ENCODE data around the gene SPINK7. TPM values are rescaled to one million over a fixed set of nuclear protein-coding genes. Genes with fewer than 3 reads are reported as not detected.
"Not testable (repeated sequence)": the region's sequence is repeated elsewhere in the genome, so short reads cannot be mapped to it uniquely, and the experiment has no call there.

Gene SPINK7
- not detected for total RNA-seq

DNA sequence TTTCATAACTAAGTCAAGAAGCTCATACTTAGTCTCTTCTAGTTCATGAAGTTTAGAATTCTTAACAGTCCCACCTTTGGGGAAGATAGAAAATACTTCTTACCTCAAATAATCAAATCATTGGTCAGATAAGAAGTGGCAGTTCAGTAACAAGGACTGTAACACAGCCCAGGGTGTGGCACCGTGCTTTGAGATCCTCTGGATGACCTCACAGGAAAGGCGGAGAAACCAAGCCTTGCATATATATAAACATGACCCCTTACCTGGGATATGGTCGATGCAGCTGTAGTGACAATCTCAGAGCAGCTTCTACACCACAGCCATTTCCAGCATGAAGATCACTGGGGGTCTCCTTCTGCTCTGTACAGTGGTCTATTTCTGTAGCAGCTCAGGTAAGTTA lies at the start of gene SPINK7:
Gene SPINK7, plus strand, starts transcription at position 271 of the 400 bp plus-strand sequence. Its CDS starts 61 bp downstream, at position 332.
- no peak for DNase-seq

- DNase-seq = no peak
These were observed 44.3 kb upstream of the SPINK7 start for GRCh38 chr5:148267962-148268361.

DNA sequence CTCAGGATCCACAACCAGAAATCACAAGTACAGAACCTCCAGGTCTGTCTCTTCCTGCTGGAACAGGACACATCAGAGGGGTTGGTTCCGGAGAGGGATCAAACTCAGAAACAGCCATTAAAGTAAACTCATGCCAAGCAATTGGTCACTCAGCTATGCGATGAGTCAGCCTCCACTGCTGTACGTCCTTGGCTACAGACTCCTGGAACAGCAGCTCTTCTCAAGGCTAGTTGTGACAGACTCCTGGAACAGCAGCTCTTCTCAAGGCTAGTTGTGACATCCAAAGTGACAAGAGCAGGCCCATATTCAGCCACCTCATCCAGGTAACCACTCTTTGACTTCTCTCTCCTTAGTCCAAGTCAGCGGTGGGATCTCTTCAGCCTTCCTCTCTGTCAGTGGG lies 43.7 kb upstream of the SPINK7 start, which contains the start of gene SPINK13:
Gene SPINK13, plus strand, starts transcription at position 229 of the 400 bp plus-strand sequence. CDS start 1,279 bp downstream, outside the sequence.
- no peak for DNase-seq

DNA sequence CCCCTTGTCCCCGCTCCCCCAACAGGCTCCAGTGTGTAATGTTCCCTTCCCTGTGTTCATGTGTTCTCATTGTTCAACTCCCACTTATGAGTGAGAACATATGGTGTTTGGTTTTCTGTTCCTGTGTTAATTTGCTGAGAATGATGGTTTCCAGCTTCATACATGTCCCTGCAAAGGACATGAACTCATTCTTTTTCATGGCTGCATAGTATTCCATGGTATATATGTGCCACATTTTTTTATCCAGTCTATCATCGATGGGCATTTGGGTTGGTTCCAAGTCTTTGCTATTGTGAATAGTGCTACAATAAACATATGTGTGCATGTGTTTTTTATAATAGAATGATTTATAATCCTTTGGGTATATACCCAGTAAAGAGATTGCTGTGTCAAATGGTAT lies 37.1 kb upstream of the SPINK7 start:
- not testable (repeated sequence) for DNase-seq

GRCh38 chr5:148280893-148281292 lies 31.3 kb upstream of the SPINK7 start:
- not testable (repeated sequence) for DNase-seq

DNA sequence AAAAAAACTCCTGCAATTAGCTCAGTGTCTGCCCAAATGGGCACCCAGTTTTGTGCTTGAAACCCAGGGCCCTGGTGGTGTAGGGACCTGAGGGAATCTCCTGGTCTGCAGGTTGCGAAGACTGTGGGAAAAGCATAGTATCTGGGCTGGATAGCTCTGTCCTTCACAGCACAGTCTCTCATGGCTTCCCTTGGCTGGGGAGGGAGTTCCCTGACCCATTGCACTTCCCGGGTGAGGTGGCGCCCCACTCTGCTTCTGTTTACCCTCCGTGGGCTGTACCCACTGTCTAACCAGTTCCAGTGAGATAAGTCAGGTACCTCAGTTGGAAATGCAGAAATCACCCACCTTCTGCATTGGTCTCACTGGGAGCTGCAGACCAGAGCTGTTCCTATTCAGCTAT lies 30.9 kb upstream of the SPINK7 start:
- not testable (repeated sequence) for DNase-seq

DNA sequence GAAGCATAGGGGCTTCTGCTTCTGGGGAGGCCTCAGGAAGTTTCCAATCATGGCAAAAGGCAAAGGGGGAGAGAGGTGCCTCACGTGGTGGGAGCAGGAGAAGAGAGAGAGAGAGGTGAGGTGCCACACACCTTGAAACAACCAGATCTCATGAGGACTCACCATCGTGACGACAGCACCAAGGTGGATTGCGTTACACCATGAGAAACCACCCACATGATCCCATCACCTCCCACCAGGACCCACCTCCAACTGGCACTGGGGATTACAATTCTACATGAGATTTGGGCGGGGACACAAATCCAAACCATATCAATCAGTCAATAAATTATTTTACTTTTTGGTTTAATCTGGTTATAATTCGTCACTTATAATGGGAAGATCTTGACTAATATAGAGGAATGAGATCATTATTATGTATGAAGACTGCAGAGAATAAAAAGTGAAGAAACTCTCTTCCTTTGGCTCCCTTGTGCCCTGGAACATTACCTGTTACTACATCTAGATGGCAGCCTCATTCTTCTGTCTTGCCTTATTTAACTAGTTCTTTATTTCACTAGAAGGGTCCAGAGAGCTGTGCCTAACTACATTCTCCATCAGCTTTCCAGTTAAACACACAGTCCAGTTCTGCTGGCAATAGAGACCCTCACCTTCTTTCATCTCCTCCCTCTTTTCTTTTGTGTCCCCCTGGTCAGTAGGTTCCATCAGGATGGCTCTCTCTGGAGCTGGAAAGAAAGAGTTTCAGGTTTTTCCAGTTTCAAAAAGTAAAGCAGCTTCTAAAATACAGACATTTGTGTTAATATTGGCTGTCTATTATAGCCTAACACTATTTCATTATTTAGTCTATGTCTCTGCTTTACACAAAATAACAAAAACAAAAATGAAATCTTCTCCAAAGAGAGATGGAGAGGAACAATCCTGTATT lies 21.7 kb upstream of the SPINK7 start:
- DNase-seq = no peak

- no peak for DNase-seq
These were observed 14.5 kb upstream of the SPINK7 start for GRCh38 chr5:148297731-148298130.

GRCh38 chr5:148306446-148306845 lies 5.8 kb upstream of the SPINK7 start:
- DNase-seq = no peak

DNA sequence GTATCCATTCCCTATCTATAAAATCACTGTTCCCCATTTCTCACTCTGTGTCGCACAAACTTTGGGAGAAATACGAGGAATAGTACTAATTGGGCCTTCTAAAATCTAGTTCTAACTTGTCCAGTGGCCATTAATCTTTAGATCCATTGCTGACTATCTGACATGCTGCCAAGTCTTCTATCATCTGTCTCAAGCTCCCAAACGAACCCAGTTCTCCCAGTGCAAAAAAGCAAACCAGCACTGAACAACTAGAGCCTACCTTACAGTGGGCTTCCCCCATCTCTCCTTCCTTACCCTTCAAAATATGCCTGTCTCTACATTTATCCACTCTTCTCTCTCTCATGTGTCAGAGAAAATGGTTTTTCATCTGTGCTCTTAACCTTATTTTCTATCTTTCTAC lies 3.2 kb upstream of the SPINK7 start:
- DNase-seq = no peak

GRCh38 chr5:148309746-148310145 lies 2.5 kb upstream of the SPINK7 start:
- DNase-seq = no peak

DNA sequence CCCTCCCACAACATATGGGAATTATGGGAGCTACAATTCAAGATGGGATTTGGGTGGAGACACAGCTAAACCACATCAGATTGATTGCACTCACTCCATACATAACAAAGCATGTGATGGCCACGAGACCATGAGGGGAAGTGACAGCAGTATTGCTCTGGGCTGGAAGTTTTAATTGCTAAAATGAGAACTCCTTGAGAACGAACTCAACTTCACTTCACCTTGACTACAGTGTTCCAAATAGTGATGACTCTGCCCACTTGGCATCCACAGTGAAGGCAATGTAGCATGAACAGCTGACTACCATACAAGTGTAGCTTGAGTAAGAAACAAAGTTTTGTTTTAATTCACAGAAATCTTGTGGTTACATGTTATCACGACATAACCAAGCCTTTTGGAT lies 739 bp upstream of the SPINK7 start:
- no peak for DNase-seq

- DNase-seq = no peak
These were observed 2.0 kb downstream of the SPINK7 start for GRCh38 chr5:148314187-148314586.

DNA sequence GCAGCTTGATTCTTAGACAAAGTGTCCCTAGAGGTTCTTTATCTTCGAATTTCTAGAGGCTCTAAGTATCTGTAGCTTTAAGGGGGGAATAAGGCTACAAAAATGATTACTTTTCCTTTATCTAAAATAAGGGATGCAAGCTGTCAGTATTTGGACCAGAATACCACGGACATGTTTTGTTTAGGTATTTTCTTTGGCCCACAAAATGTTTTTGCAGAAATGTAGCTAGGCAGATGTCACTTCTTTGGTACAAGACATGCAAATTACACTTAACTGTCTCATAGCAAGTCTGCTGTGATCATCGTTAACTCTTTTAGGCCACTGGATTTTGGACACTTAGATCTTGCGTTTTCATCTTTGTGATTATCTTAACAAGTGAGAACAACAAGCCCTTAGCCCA lies 2.5 kb downstream of the SPINK7 start:
- DNase-seq = no peak

GRCh38 chr5:148320011-148320963 lies 8.1 kb downstream of the SPINK7 start:
- not testable (repeated sequence) for DNase-seq

DNA sequence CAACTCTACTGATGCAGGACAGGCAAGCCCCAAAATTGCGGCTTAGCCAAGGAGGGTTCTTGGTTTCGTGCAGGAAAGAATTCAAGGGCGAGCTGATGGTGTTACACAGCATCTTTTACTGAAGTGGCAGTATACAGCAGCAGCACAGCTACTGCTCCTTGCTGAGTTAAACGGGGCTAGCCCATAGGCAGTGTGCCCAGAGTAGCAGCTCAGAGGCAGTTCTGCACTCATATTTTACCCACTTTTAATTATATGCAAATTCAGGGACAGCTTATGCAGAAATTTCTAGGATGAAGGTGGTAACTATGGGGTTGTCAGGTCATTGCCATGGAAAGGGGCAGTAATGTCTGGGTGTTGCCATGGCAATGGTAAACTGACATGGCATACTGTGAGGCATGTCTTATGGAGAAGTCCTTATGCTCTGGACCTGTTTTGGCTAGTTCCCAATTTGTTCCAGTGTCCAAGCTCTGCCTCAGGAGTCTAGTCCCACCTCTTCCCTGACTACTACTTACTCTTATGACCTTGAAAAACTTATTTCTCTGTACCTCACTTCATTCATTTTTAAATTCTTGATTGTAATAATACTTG lies 21.1 kb downstream of the SPINK7 start:
- no peak for DNase-seq

- DNase-seq = no peak
These were observed 23.0 kb downstream of the SPINK7 start, which contains the start of gene SPINK9 for GRCh38 chr5:148335259-148335658. SPINK9 (plus strand) TSS chr5:148335559; CDS start chr5:148335614, 55 bp downstream.

DNA sequence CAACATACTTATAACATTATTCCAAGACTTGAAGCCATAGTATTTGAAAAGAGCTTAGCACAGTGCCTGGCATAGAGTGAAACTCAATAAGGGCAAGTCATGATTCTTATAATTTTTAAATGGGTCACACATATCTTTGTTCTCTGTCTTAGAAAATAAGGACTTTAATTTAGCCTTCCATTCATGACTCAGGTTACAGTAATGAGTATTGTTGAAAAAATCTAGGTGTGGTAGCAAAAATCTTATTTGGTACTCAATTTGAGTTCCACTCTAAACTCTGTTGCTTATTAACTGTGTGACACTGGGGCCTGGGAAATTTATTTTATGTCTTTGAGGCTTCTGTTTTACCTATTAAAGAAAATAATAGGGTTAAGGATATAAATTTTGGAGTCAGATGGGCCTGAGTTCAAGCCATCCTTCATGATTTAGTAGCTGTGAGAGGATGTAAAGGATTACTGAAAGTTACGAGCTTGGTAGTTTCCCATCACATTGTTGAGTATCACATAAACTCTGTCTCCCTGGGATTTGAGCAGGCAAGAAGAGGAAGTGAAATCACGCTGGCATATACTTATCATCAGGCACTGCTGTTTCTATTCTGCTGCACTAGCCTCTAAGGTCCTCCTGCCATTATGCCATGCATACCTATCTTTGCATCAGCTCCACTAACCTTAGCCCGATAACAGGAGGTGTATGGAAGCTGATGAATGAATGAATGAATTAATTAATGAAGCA lies 24.6 kb downstream of the SPINK7 start:
- DNase-seq = no peak

- DNase-seq = no peak
These were observed 30.3 kb downstream of the SPINK7 start for GRCh38 chr5:148342371-148343045.

DNA sequence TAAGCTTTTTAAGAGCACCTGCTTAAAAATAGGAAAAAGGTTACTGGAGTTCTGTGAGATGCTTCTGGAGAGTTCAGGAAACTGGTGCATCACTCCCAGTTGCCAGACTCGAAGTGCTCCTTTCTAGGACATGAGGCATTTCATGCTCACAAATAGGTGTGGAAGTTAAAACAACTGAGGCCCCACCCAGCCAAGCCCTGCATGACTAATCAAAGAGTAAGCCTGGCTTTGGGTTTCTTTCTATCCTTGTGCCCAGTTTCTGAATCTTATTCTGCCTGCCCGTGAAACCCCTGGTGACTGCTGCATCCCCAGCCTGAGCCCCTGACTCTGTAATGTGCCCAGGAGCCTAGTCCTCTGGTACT lies 30.8 kb downstream of the SPINK7 start:
- no peak for DNase-seq
